ENCODE results near the gene SCP2D1. TPM values are rescaled to one million over a fixed set of nuclear protein-coding genes. Genes with fewer than 3 reads are reported as not detected.

The SCP2D1 gene
- total RNA-seq, 2 experiments from 2014 or later, result not detected

GRCh38 chr20:18832546-18833200 is 19.1 kb downstream of the SCP2D1 start:
- H3K9me3 ChIP-seq (ENCODE audit: control insufficient read depth in 1 of 2, insufficient read depth in 1 of 2, low read length in 2 of 2), result no peaks in the 10 kb centered on the region
- ATAC-seq (ENCODE audit: poor library complexity) (no peak), DNase-seq (no peak)
- no peaks in the 10 kb centered on the region for H3K36me3 ChIP-seq (ENCODE audit: insufficient read depth, low read length)
- H3K4me3 Mint-ChIP-seq, result no peak overlapping the region
- POLR2A ChIA-PET, result no interaction called here
- H3K4me1 Mint-ChIP-seq (ENCODE audit: low read depth), result no peaks in the 10 kb centered on the region
- no peaks in the 10 kb centered on the region for H3K4me1 ChIP-seq (ENCODE audit: insufficient read depth, low read length)
- H3K4me3 ChIP-seq (ENCODE audit: low read length), result no peak overlapping the region
- TF ChIP-seq CTCF (IDR thresholded peaks at IDR 0.05), result no peak
- H3K27me3 ChIP-seq (ENCODE audit: control insufficient read depth in 1 of 2, insufficient read depth in 2 of 2, low read length in 2 of 2), result peaks cover 0 to 3% of the 10 kb centered on the region in 2 experiments
- H3K27ac Mint-ChIP-seq, result no peak overlapping the region
- intact Hi-C loops (cut with DNase I, micrococcal nuclease), result no loop called here
- H3K27ac ChIP-seq (ENCODE audit: low read depth in 1 of 2, low read length in 2 of 2), result no peak overlapping the region
- CTCF ChIA-PET, result no interaction called here
- H3K9me3 Mint-ChIP-seq, result no peaks in the 10 kb centered on the region
- H3K27me3 Mint-ChIP-seq, result no peaks in the 10 kb centered on the region
- H3K36me3 Mint-ChIP-seq (ENCODE audit: low read depth), result no peaks in the 10 kb centered on the region

GRCh38 chr20:18835466-18836256 is 22.1 kb downstream of the SCP2D1 start:
- Mint-ChIP-seq H3K4me1 (ENCODE audit: low read depth) (no peaks in the 10 kb centered on the region), H3K9me3 (no peaks in the 10 kb centered on the region), H3K27me3 (no peaks in the 10 kb centered on the region), H3K27ac (no peak overlapping the region), H3K36me3 (ENCODE audit: low read depth) (no peaks in the 10 kb centered on the region), H3K4me3 (no peak overlapping the region)
- ATAC-seq (ENCODE audit: poor library complexity) (no peak), DNase-seq (no peak)
- Histone ChIP-seq H3K36me3 (ENCODE audit: insufficient read depth, low read length) (no peaks in the 10 kb centered on the region), H3K27ac (ENCODE audit: low read depth in 1 of 2, low read length in 2 of 2) (no peak overlapping the region), H3K4me3 (ENCODE audit: low read length) (no peak overlapping the region), H3K27me3 (ENCODE audit: control insufficient read depth in 1 of 2, insufficient read depth in 2 of 2, low read length in 2 of 2) (peaks cover 0 to 3% of the 10 kb centered on the region in 2 experiments), H3K4me1 (ENCODE audit: insufficient read depth, low read length) (no peaks in the 10 kb centered on the region), H3K9me3 (ENCODE audit: control insufficient read depth in 1 of 2, insufficient read depth in 1 of 2, low read length in 2 of 2) (no peaks in the 10 kb centered on the region)
- TF ChIP-seq CTCF (IDR thresholded peaks at IDR 0.05), result no peak
- POLR2A ChIA-PET, result no interaction called here
- intact Hi-C loops (cut with DNase I, micrococcal nuclease), result no loop called here
- CTCF ChIA-PET, result no interaction called here

GRCh38 chr20:18837718-18838117 is 24.1 kb downstream of the SCP2D1 start:
- Mint-ChIP-seq H3K9me3 (no peaks in the 10 kb centered on the region), H3K36me3 (ENCODE audit: low read depth) (no peaks in the 10 kb centered on the region), H3K27ac (no peak overlapping the region), H3K4me1 (ENCODE audit: low read depth) (no peaks in the 10 kb centered on the region), H3K4me3 (no peak overlapping the region), H3K27me3 (no peaks in the 10 kb centered on the region)
- H3K27me3 ChIP-seq (ENCODE audit: control insufficient read depth in 1 of 2, insufficient read depth in 2 of 2, low read length in 2 of 2), result peaks cover 0 to 6% of the 10 kb centered on the region in 2 experiments
- H3K27ac ChIP-seq (ENCODE audit: low read depth in 1 of 2, low read length in 2 of 2), result no peak overlapping the region
- POLR2A ChIA-PET, result no interaction called here
- H3K9me3 ChIP-seq (ENCODE audit: control insufficient read depth in 1 of 2, insufficient read depth in 1 of 2, low read length in 2 of 2), result no peaks in the 10 kb centered on the region
- no peaks in the 10 kb centered on the region for H3K36me3 ChIP-seq (ENCODE audit: insufficient read depth, low read length)
- TF ChIP-seq CTCF (IDR thresholded peaks at IDR 0.05), result no peak
- ATAC-seq (ENCODE audit: poor library complexity) (no peak), DNase-seq (no peak)
- H3K4me1 ChIP-seq (ENCODE audit: insufficient read depth, low read length), result no peaks in the 10 kb centered on the region
- CTCF ChIA-PET, result no interaction called here
- intact Hi-C loops (cut with DNase I, micrococcal nuclease), result no loop called here
- no peak overlapping the region for H3K4me3 ChIP-seq (ENCODE audit: low read length)

Data from CD4-positive, alpha-beta T cell (primary cell).